ENCODE measurements around the gene KRT5. TPM values are rescaled to one million over a fixed set of nuclear protein-coding genes. Genes with fewer than 3 reads are reported as not detected.

The KRT5 gene
- total RNA-seq, 1 donor from 2014 or later = 13.0 TPM

DNA sequence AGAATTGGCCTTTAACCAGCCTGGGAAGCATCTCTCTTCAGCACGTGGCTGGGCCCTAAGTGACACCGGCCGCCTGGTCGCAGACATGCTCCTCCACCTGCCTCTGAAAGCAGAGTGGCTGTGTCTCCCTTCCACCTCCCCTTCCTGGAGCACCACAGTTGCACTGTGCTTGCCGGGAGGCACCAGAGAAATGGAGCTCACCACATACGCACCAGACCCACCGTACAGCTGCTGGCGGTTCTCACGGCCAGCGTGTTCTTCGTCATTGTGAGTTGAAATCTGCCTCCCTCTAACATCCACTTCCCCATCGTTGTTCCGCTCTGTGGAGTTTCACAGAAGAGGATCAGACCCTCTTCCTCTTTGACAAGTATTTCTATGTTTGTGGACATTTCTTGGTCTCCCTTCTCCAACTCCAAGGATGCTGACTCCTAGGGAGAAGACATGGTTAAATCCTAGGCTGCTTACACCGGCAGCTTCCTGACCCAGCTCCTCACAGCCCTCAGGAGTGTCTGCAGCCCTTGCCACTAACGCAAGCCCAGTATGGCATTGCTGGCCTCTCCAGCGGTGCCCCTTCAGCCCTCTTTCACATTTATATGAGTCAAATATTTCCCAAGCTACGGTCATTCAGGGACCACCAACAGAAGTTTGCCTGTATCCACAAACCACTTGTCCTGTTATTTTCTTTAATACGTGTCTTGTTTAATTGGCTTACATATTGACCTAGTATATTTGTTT, 11.5 kb upstream of the KRT5 start:
- H3K36me3 Mint-ChIP-seq = no peaks in the 10 kb centered on the region
- no peak for DNase-seq (ENCODE audit: extremely low spot score, unreplicated experiment)
- H3K9me3 Mint-ChIP-seq = no peaks in the 10 kb centered on the region
- no peaks in the 10 kb centered on the region for H3K27me3 Mint-ChIP-seq
- TF ChIP-seq, protein P1, sequence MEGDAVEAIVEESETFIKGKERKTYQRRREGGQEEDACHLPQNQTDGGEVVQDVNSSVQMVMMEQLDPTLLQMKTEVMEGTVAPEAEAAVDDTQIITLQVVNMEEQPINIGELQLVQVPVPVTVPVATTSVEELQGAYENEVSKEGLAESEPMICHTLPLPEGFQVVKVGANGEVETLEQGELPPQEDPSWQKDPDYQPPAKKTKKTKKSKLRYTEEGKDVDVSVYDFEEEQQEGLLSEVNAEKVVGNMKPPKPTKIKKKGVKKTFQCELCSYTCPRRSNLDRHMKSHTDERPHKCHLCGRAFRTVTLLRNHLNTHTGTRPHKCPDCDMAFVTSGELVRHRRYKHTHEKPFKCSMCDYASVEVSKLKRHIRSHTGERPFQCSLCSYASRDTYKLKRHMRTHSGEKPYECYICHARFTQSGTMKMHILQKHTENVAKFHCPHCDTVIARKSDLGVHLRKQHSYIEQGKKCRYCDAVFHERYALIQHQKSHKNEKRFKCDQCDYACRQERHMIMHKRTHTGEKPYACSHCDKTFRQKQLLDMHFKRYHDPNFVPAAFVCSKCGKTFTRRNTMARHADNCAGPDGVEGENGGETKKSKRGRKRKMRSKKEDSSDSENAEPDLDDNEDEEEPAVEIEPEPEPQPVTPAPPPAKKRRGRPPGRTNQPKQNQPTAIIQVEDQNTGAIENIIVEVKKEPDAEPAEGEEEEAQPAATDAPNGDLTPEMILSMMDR (conservative IDR thresholded peaks at IDR 0.05) = no peak
- no peak overlapping the region for H3K27ac Mint-ChIP-seq
- H3K4me1 Mint-ChIP-seq (ENCODE audit: unreplicated experiment) = no peaks in the 10 kb centered on the region
- no peak overlapping the region for H3K4me3 Mint-ChIP-seq

- Mint-ChIP-seq H3K36me3 (no peaks in the 10 kb centered on the region), H3K4me3 (no peak overlapping the region), H3K27ac (no peak overlapping the region), H3K4me1 (ENCODE audit: unreplicated experiment) (no peaks in the 10 kb centered on the region), H3K27me3 (no peaks in the 10 kb centered on the region), H3K9me3 (no peaks in the 10 kb centered on the region)
- TF ChIP-seq, protein P1 (conservative IDR thresholded peaks at IDR 0.05) = no peak
- no peak for DNase-seq (ENCODE audit: extremely low spot score, unreplicated experiment)
Observed at GRCh38 chr12:52530905-52531304, 10.7 kb upstream of the KRT5 start.

GRCh38 chr12:52530366-52530765, 10.2 kb upstream of the KRT5 start:
- no peaks in the 10 kb centered on the region for H3K36me3 Mint-ChIP-seq
- H3K27ac Mint-ChIP-seq = no peak overlapping the region
- H3K27me3 Mint-ChIP-seq = no peaks in the 10 kb centered on the region
- H3K4me1 Mint-ChIP-seq (ENCODE audit: unreplicated experiment) = no peaks in the 10 kb centered on the region
- no peak for DNase-seq (ENCODE audit: extremely low spot score, unreplicated experiment)
- no peak overlapping the region for H3K4me3 Mint-ChIP-seq
- H3K9me3 Mint-ChIP-seq = no peaks in the 10 kb centered on the region
- TF ChIP-seq, protein P1 (conservative IDR thresholded peaks at IDR 0.05) = no peak

- Mint-ChIP-seq H3K4me1 (ENCODE audit: unreplicated experiment) (no peaks in the 10 kb centered on the region), H3K4me3 (no peak overlapping the region), H3K27ac (no peak overlapping the region), H3K9me3 (no peaks in the 10 kb centered on the region), H3K27me3 (no peaks in the 10 kb centered on the region), H3K36me3 (no peaks in the 10 kb centered on the region)
- TF ChIP-seq, protein P1 (conservative IDR thresholded peaks at IDR 0.05) = no peak
- no peak for DNase-seq (ENCODE audit: extremely low spot score, unreplicated experiment)
Observed at GRCh38 chr12:52529846-52530245, 9.7 kb upstream of the KRT5 start.

- H3K9me3 Mint-ChIP-seq = no peaks in the 10 kb centered on the region
- H3K27me3 Mint-ChIP-seq = no peaks in the 10 kb centered on the region
- H3K4me1 Mint-ChIP-seq (ENCODE audit: unreplicated experiment) = no peaks in the 10 kb centered on the region
- DNase-seq (ENCODE audit: extremely low spot score, unreplicated experiment) = no peak
- TF ChIP-seq, protein P1 (conservative IDR thresholded peaks at IDR 0.05) = no peak
- no peak overlapping the region for H3K27ac Mint-ChIP-seq
- H3K4me3 Mint-ChIP-seq = no peak overlapping the region
- no peaks in the 10 kb centered on the region for H3K36me3 Mint-ChIP-seq
Observed at GRCh38 chr12:52529417-52529816, 9.2 kb upstream of the KRT5 start.

Data from type B pancreatic cell (in vitro differentiated cells).